K562 (cell line): ENCODE measurements around the gene ZNF503. TPM values are rescaled to one million over a fixed set of nuclear protein-coding genes. Genes with fewer than 3 reads are reported as not detected.

ENCODE experiments used
- ATAC-seq: fragments of 200-7000 bp; cut with Tn5 transposase; 3 replicates; pipeline ENCODE4 v1.9.1; 2020; ENCODE audit warnings: moderate library complexity
- BruUV-seq: library from RNA; stranded (reverse); fragments of 400-500 nt; replicated peaks from 2 replicates; lab custom pipeline; 2021; lab: Mats Ljungman, UMichigan
- CTCF ChIA-PET: fragments of 300-600 bp; formaldehyde crosslinking; extraction: SDS; loops from one replicate; lab custom pipeline; 2021; ENCODE audit warnings: low intra/inter-chr PET ratio; lab: Yijun Ruan, JAX
- POLR2A ChIA-PET: fragments of 300-600, 350-650 bp; sonication (Branson Sonifier 250); formaldehyde crosslinking; extraction: SDS; loops from one replicate; lab custom pipeline; 2021; ENCODE audit warnings: antibody characterized with exemption, inconsistent platforms; lab: Yijun Ruan, JAX
- DNase-seq, 4 experiments: peaks; one replicate each; pipeline versions ENCODE4 v3.0.0 to v3.0.0-alpha.2; 2011 to 2018; ENCODE audit warnings: low spot score in 3 of 4, mixed read lengths in 3 of 4; ENCODE audit errors: extremely low read depth in 1 of 4
- FAIRE-seq: peaks from 2 replicates; lab custom pipeline; 2011; peaks lifted over from hg19 to GRCh38; lab: Jason Lieb, UNC
- H2AFZ ChIP-seq: 2 replicates; pipeline ENCODE4 v1.6.0; 2011; ENCODE audit warnings: low read depth, low read length, control low read depth, inconsistent platforms
- H3K27ac ChIP-seq: fragments of 200-600 bp; 3 replicates; pipeline ENCODE4 v1.8.0; 2011; ENCODE audit warnings: low read depth, mild to moderate bottlenecking, control low read depth, inconsistent platforms, low read length, moderate library complexity, mixed read lengths; ENCODE audit errors: extremely low read depth
- H3K27me3 ChIP-seq, 2 experiments: fragments of 300-600 bp in 1 of 2; 2 replicates in 1 of 2; 3 replicates in 1 of 2; pipeline versions ENCODE4 v1.6.0 to v1.8.0; 2011; ENCODE audit warnings: inconsistent platforms in 2 of 2, low read length in 2 of 2, mild to moderate bottlenecking in 1 of 2, mixed read lengths in 1 of 2, moderate library complexity in 1 of 2; ENCODE audit not compliant: control insufficient read depth in 2 of 2, insufficient read depth in 2 of 2
- H3K36me3 ChIP-seq: fragments of 300-600 bp; 3 replicates; pipeline ENCODE4 v1.8.0; 2011; ENCODE audit warnings: mild to moderate bottlenecking, low read length, inconsistent platforms; ENCODE audit not compliant: control insufficient read depth, insufficient read depth
- H3K4me1 ChIP-seq, 2 experiments: fragments of 200-600 bp in 1 of 2; replicated peaks in 1 of 2; 2 replicates in 1 of 2; 3 replicates in 1 of 2; pipeline versions ENCODE4 v1.5.1 to v1.8.0; 2011; ENCODE audit warnings: inconsistent platforms in 2 of 2, low read length in 2 of 2, mild to moderate bottlenecking in 1 of 2, mixed read lengths in 1 of 2, moderate library complexity in 1 of 2; ENCODE audit not compliant: control insufficient read depth in 2 of 2, insufficient read depth in 2 of 2
- H3K4me2 ChIP-seq: 2 replicates; pipeline ENCODE4 v1.6.1; 2011; ENCODE audit warnings: low read length, control low read depth, inconsistent platforms, mixed read lengths; ENCODE audit not compliant: insufficient read depth
- H3K4me3 ChIP-seq: fragments of 200-600 bp; sonication (generic), shearing (Covaris generic); 2 replicates; pipeline ENCODE4 v1.5.1; 2016; ENCODE audit warnings: control low read depth, inconsistent platforms
- H3K79me2 ChIP-seq: fragments of 200-600 bp; 3 replicates; pipeline ENCODE4 v1.8.0; 2011; ENCODE audit warnings: low read length, inconsistent platforms; ENCODE audit not compliant: control insufficient read depth, insufficient read depth
- H3K9ac ChIP-seq, 2 experiments: 2 replicates each; pipeline versions ENCODE4 v1.6.0 to v1.6.1; 2011; ENCODE audit warnings: low read depth in 2 of 2, low read length in 2 of 2, control low read depth in 1 of 2, inconsistent platforms in 1 of 2, mild to moderate bottlenecking in 1 of 2, mixed read lengths in 1 of 2; ENCODE audit not compliant: insufficient read depth in 1 of 2
- H3K9me1 ChIP-seq: one replicate; pipeline ENCODE4 v1.6.0; 2011; ENCODE audit warnings: inconsistent platforms, mild to moderate bottlenecking, low read length, moderate library complexity; ENCODE audit not compliant: control insufficient read depth, insufficient read depth
- H3K9me3 ChIP-seq: replicated peaks from 2 replicates; pipeline ENCODE4 v1.5.1; 2011; ENCODE audit warnings: low read depth, low read length, inconsistent platforms; ENCODE audit not compliant: control insufficient read depth, insufficient read depth
- H4K20me1 ChIP-seq: replicated peaks from 2 replicates; pipeline ENCODE4 v1.6.1; 2011; ENCODE audit warnings: low read length, inconsistent platforms, mixed read lengths; ENCODE audit not compliant: control insufficient read depth, insufficient read depth
- ARHGAP35 ChIP-seq: fragments of 450-650 bp; IDR thresholded peaks from 2 replicates; pipeline ENCODE4 v1.6.1; 2018; ENCODE audit not compliant: partially characterized antibody
- ARID1B ChIP-seq: fragments of 450-650 bp; IDR thresholded peaks from 2 replicates; pipeline ENCODE4 v1.6.1; 2016; ENCODE audit warnings: antibody characterized with exemption, mild to moderate bottlenecking, inconsistent platforms
- DPF2 ChIP-seq: fragments of 450-650 bp; IDR thresholded peaks from 2 replicates; pipeline ENCODE4 v1.6.1; 2016
- HCFC1 ChIP-seq: IDR thresholded peaks from 2 replicates; pipeline ENCODE4 v1.6.1; 2012; ENCODE audit warnings: low read depth, low read length, improper control_type of control experiment
- HMG20B ChIP-seq: fragments of 250-450 bp; sonication (Bioruptor Pico); IDR thresholded peaks from 2 replicates; pipeline ENCODE4 v1.5.0; 2021; ENCODE audit warnings: mild to moderate bottlenecking
- JUND ChIP-seq, 2 experiments: IDR thresholded peaks; 2 replicates in 1 of 2; 3 replicates in 1 of 2; pipeline ENCODE4 v1.6.1; 2011; ENCODE audit warnings: borderline replicate concordance in 2 of 2, low read depth in 2 of 2, low read length in 2 of 2, improper control_type of control experiment in 1 of 2, missing biosample characterization in 1 of 2, missing genetic modification characterization in 1 of 2, missing genetic modification reagents in 1 of 2
- KLF16 ChIP-seq: IDR thresholded peaks from 2 replicates; pipeline ENCODE4 v1.6.1; 2016; ENCODE audit warnings: antibody characterized with exemption
- MTA3 ChIP-seq: fragments of 450-650 bp; formaldehyde crosslinking; IDR thresholded peaks from 2 replicates; pipeline ENCODE4 v1.6.1; 2017; ENCODE audit warnings: mild to moderate bottlenecking, borderline replicate concordance
- NR4A1 ChIP-seq, 2 experiments: fragments of 250-450 bp in 1 of 2; fragments of 450-650 bp in 1 of 2; sonication (Bioruptor Pico) in 1 of 2; IDR thresholded peaks; 2 replicates each; pipeline versions ENCODE4 v1.4.0 to v1.6.1; 2016 to 2020; ENCODE audit warnings: mild to moderate bottlenecking in 2 of 2, missing compliant biosample characterization in 1 of 2, missing genetic modification characterization in 1 of 2, moderate library complexity in 1 of 2
- RBBP5 ChIP-seq: fragments of 200-600 bp; sonication (generic); IDR thresholded peaks from 2 replicates; pipeline ENCODE4 v1.6.1; 2012; ENCODE audit warnings: borderline replicate concordance, mild to moderate bottlenecking, low read length, control low read depth, inconsistent platforms; ENCODE audit not compliant: insufficient read depth, poor library complexity, severe bottlenecking
- RBM22 ChIP-seq: fragments of 200-400 bp; formaldehyde crosslinking; IDR thresholded peaks from 2 replicates; pipeline ENCODE4 v1.6.1; 2018; ENCODE audit warnings: low read length, low read depth; ENCODE audit not compliant: poor library complexity, severe bottlenecking
- SP2 ChIP-seq: IDR thresholded peaks from 2 replicates; pipeline ENCODE4 v1.6.1; 2011; ENCODE audit warnings: mild to moderate bottlenecking, low read depth, low read length, moderate library complexity; ENCODE audit not compliant: poor library complexity, severe bottlenecking; ENCODE audit errors: extremely low read depth
- SUPT5H ChIP-seq: fragments of 450-650 bp; IDR thresholded peaks from 2 replicates; pipeline ENCODE4 v1.6.1; 2016
- TAF7 ChIP-seq: fragments of 450-650 bp; IDR thresholded peaks from 2 replicates; pipeline ENCODE4 v1.6.1; 2016; ENCODE audit warnings: missing genetic modification characterization, missing compliant biosample characterization
- TCF3 ChIP-seq: sonication (generic); formaldehyde crosslinking; IDR thresholded peaks from 2 replicates; pipeline ENCODE4 v1.4.0; 2020; ENCODE audit warnings: mild to moderate bottlenecking, missing genetic modification reagents
- TEAD4 ChIP-seq, 2 experiments: sonication (generic) in 1 of 2; formaldehyde crosslinking in 1 of 2; IDR thresholded peaks; 2 replicates each; pipeline versions ENCODE4 v1.6.1 to v1.8.0; 2012 to 2022; ENCODE audit warnings: borderline replicate concordance in 1 of 2, inconsistent platforms in 1 of 2, low read length in 1 of 2, mild to moderate bottlenecking in 1 of 2, missing genetic modification reagents in 1 of 2
- ZNF146 ChIP-seq: IDR thresholded peaks from one replicate; pipeline ENCODE4 v1.6.1; 2018; ENCODE audit warnings: missing compliant biosample characterization; ENCODE audit not compliant: unreplicated experiment
- ZNF551 ChIP-seq: fragments of 250-450 bp; sonication (Bioruptor Pico); IDR thresholded peaks from 2 replicates; pipeline ENCODE4 v1.5.0; 2021; ENCODE audit warnings: mild to moderate bottlenecking, moderate library complexity
- ZNF696 ChIP-seq: fragments of 250-450 bp; sonication (Bioruptor Pico); conservative IDR thresholded peaks from 2 replicates; pipeline ENCODE4 v1.4.0; 2020; ENCODE audit warnings: mild to moderate bottlenecking, moderate library complexity
- WGBS: fragments of 100-300 bp; shearing (Covaris generic); methylation state at CpG from one replicate; pipeline ENCODE4 v1.1.6; 2016; ENCODE audit warnings: low coverage, mixed read lengths; ENCODE audit not compliant: insufficient coverage; ENCODE audit errors: missing lambda C conversion rate; 5-methylcytosine and 5-hydroxymethylcytosine counted together
- in situ Hi-C: fragments of 300-500 bp; cut with MboI; formaldehyde crosslinking; loops from 4 replicates; pipeline ENCODE4 v1.15.0; 2018; ENCODE audit warnings: inconsistent platforms, mixed read lengths
- intact Hi-C: fragments of 100-400 bp; cut with micrococcal nuclease; formaldehyde crosslinking; loops from 2 replicates; pipeline ENCODE4 v1.14.2; 2022
- polyA plus RNA-seq, 8 experiments: library from polyadenylated mRNA; depleted of rRNA in 4 of 8; stranded (reverse) in 5 of 8; unstranded in 3 of 8; fragments of >200 nt; fragmentation: Nextera tagmentation in 2 of 8; fragmentation: Illumina TruSeq in 1 of 8; extraction: Ambion mirVana in 2 of 8; extraction: Trizol in 1 of 8; gene quantifications; 2 replicates each; pipeline versions ENCODE4 v1.2.1 to v1.2.3, GENCODE V29; 2011 to 2014; ENCODE audit warnings: inconsistent platforms in 1 of 8, missing spikeins in 1 of 8
- total RNA-seq, 7 experiments: library from RNA; depleted of rRNA in 6 of 7; stranded (reverse); fragments of >200 nt in 6 of 7; fragmentation: Illumina TruSeq in 2 of 7; extraction: Trizol in 2 of 7; gene quantifications; 2 replicates each; pipeline versions ENCODE4 v1.2.1 to v1.2.3, GENCODE V29; 2011 to 2021; ENCODE audit warnings: low replicate concordance in 1 of 7
- TF ChIP-seq, protein P1 (sequence below): fragments of 200-800 bp; sonication (Bioruptor generic); IDR thresholded peaks from 2 replicates; pipeline ENCODE4 v1.6.1; 2017; ENCODE audit warnings: missing genetic modification characterization, missing compliant biosample characterization
- TF ChIP-seq, protein P2 (sequence below): fragments of 450-650 bp; IDR thresholded peaks from 2 replicates; pipeline ENCODE4 v1.6.1; 2016

The ZNF503 gene
- total and polyA plus RNA-seq, 9 of the 15 experiments (the other 6 are each of a cell fraction or from before 2014, with no cell fraction given) = not detected

DNA sequence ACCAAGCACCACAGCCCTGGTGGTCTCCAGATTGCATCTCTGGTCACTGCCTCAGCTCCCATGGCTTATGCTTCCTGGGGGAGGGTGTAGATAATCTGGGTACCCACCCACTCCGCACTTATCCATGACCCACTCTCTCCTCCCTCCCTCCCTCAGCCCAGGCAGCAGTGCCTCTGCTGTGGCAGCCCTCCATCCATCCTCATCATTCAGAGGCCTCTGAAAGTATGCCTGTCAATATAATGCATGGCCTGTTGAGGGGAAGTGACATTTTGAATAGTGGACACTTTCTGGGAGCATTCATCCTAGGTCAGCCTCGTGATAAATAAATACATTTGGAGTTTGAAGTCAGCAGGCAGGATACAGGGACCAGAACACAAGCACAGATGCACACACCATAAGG, 23.2 kb downstream of the ZNF503 start (continued):
- no peak for TF ChIP-seq RBBP5
- no peak for TF ChIP-seq SUPT5H
- TF ChIP-seq ZNF146 = no peak
- TF ChIP-seq JUND (IDR thresholded peaks at IDR 0.05; ENCODE audit: borderline replicate concordance, low read depth, low read length) = no peak
- no peak for TF ChIP-seq JUND (tag; IDR thresholded peaks at IDR 0.05; ENCODE audit: borderline replicate concordance, low read depth, low read length)
- TF ChIP-seq ZNF551 (CRISPR knock-in tag) = no peak
- TF ChIP-seq ARHGAP35 = no peak
- TF ChIP-seq SP2 = no peak
- no peak for TF ChIP-seq NR4A1 (CRISPR knock-in tag; IDR thresholded peaks at IDR 0.05)
- TF ChIP-seq NR4A1 (tag; IDR thresholded peaks at IDR 0.05) = no peak
- no peak for TF ChIP-seq HCFC1
- TF ChIP-seq TAF7 (tag) = no peak
- TF ChIP-seq HMG20B (CRISPR knock-in tag) = no peak

DNA sequence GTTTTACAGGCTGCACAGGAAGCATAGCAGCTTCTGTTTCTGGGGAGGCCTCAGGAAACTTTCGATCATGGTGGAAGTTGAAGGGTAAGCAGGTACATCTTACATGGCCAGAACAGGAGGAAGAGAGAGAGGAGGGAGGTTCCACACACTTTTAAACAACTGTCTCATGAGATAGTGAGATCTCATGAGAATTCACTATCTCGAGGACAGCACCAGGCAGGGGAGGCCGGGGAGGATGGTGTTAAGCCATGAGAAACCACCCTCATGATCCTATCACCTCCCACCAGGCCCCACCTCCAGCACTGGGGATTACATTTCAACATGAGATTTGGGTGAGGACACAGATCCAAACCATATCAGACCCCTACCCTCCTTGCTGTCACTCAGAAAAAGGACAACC, 23.7 kb downstream of the ZNF503 start:
- H3K36me3 ChIP-seq = no peaks in the 10 kb centered on the region
- POLR2A ChIA-PET = interaction anchor here (0.7 kb wide), 1 partner anchor 457 kb away, joined by 3 read pairs; no protein-coding TSS in a partner anchor
- in situ Hi-C loops = no loop called here
- H3K9me1 ChIP-seq = no peaks in the 10 kb centered on the region
- no peaks in the 10 kb centered on the region for H3K79me2 ChIP-seq
- WGBS = 0% methylated on average over 3 of the region's 3 CpGs
- no peaks in the 10 kb centered on the region for H4K20me1 ChIP-seq
- H3K9me3 ChIP-seq = no peaks in the 10 kb centered on the region
- no peak overlapping the region for H3K27ac ChIP-seq
- BruUV-seq = no TSS peak
- peak; percentile 70 for ATAC-seq
- no peak overlapping the region for H3K9ac ChIP-seq
- CTCF ChIA-PET = no interaction called here
- peaks cover 5 to 19% of the 10 kb centered on the region in 2 experiments; a peak in 3 of 5 replicates for H3K27me3 ChIP-seq
- H2AFZ ChIP-seq = no peak overlapping the region
- DNase-seq = peak in 1 of 4 experiments; percentile 51
- intact Hi-C loops = no loop called here
- H3K4me3 ChIP-seq = no peak overlapping the region
- FAIRE-seq = no peak
- peaks cover 0 to 7% of the 10 kb centered on the region in 2 experiments; a peak in 2 of 5 replicates for H3K4me1 ChIP-seq
- no peak overlapping the region; the same call in 1 of the 2 replicates for H3K4me2 ChIP-seq
- TF ChIP-seq, protein P1, sequence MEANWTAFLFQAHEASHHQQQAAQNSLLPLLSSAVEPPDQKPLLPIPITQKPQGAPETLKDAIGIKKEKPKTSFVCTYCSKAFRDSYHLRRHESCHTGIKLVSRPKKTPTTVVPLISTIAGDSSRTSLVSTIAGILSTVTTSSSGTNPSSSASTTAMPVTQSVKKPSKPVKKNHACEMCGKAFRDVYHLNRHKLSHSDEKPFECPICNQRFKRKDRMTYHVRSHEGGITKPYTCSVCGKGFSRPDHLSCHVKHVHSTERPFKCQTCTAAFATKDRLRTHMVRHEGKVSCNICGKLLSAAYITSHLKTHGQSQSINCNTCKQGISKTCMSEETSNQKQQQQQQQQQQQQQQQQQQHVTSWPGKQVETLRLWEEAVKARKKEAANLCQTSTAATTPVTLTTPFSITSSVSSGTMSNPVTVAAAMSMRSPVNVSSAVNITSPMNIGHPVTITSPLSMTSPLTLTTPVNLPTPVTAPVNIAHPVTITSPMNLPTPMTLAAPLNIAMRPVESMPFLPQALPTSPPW (CRISPR knock-in tag) = peak; percentile 23; the same call in 1 of the 2 replicates
- no peak for TF ChIP-seq MTA3
- TF ChIP-seq, protein P2, sequence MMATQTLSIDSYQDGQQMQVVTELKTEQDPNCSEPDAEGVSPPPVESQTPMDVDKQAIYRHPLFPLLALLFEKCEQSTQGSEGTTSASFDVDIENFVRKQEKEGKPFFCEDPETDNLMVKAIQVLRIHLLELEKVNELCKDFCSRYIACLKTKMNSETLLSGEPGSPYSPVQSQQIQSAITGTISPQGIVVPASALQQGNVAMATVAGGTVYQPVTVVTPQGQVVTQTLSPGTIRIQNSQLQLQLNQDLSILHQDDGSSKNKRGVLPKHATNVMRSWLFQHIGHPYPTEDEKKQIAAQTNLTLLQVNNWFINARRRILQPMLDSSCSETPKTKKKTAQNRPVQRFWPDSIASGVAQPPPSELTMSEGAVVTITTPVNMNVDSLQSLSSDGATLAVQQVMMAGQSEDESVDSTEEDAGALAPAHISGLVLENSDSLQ = 0 out of 2 replicates have a peak, but pooled peaks have one; percentile 48
- peak; percentile 69 for TF ChIP-seq ARID1B
- TF ChIP-seq DPF2 = 0 out of 2 replicates have a peak, but pooled peaks have one; percentile 30
- TF ChIP-seq RBM22 = no peak
- peak; percentile 47 for TF ChIP-seq TEAD4 (IDR thresholded peaks at IDR 0.05; ENCODE audit: low read length)
- no peak for TF ChIP-seq TEAD4 (CRISPR knock-in tag; IDR thresholded peaks at IDR 0.05; ENCODE audit: borderline replicate concordance)
- TF ChIP-seq ZNF696 (CRISPR knock-in tag) = no peak
- peak; percentile 52; the same call in 1 of the 2 replicates for TF ChIP-seq KLF16
- 0 out of 2 replicates have a peak, but pooled peaks have one; percentile 24 for TF ChIP-seq TCF3 (CRISPR knock-in tag)
